Measurements from ENCODE around the gene TLCD3A.

GRCh38 chr17:725084-725483, 7.3 kb upstream of the TLCD3A start:
- no peak for TF ChIP-seq ATF3 (CRISPR knock-in tag; conservative IDR thresholded peaks at IDR 0.05)
- no peak for TF ChIP-seq OVOL2 (CRISPR knock-in tag; IDR thresholded peaks at IDR 0.05; ENCODE audit: borderline replicate concordance)
- no peak for TF ChIP-seq CTCF (IDR thresholded peaks at IDR 0.05)
- no peak for TF ChIP-seq ZNF138 (CRISPR knock-in tag; conservative IDR thresholded peaks at IDR 0.05)
- TF ChIP-seq MYBL2 (CRISPR knock-in tag; IDR thresholded peaks at IDR 0.05), result no peak
- TF ChIP-seq E2F4 (CRISPR knock-in tag; IDR thresholded peaks at IDR 0.05; ENCODE audit: borderline replicate concordance, low read depth), result no peak
- no peak for TF ChIP-seq TP53 (CRISPR knock-in tag; IDR thresholded peaks at IDR 0.05)
- TF ChIP-seq ATF6 (CRISPR knock-in tag; IDR thresholded peaks at IDR 0.05), result no peak
- no peak for TF ChIP-seq ZNF121 (CRISPR knock-in tag; IDR thresholded peaks at IDR 0.05)
- TF ChIP-seq TEAD4 (CRISPR knock-in tag; IDR thresholded peaks at IDR 0.05), result no peak
- TF ChIP-seq SP1 (CRISPR knock-in tag; conservative IDR thresholded peaks at IDR 0.05), result no peak
- TF ChIP-seq NR3C1 (CRISPR knock-in tag; conservative IDR thresholded peaks at IDR 0.05; ENCODE audit: low read depth), result no peak
- no peak for TF ChIP-seq IRF2 (CRISPR knock-in tag; IDR thresholded peaks at IDR 0.05; ENCODE audit: borderline replicate concordance, low read depth)
- no peak for TF ChIP-seq GRHL2 (CRISPR knock-in tag; IDR thresholded peaks at IDR 0.05; ENCODE audit: insufficient replicate concordance, severe bottlenecking)

All from WTC11 (cell line).